Measurements from ENCODE around the gene TMEM209.
"Not testable (repeated sequence)": the region's sequence is repeated elsewhere in the genome, so short reads cannot be mapped to it uniquely, and the experiment has no call there.

The TMEM209 gene

GRCh38 chr7:130205084-130205947 is at the start of gene TMEM209:
Gene TMEM209 (minus strand): TSS chr7:130205406. CDS start chr7:130205375, 31 bp downstream.
- Mint-ChIP-seq H3K36me3 (peaks cover 22 to 24% of the 10 kb centered on the region in 2 donors), H3K4me3 (peak within 1 kb of the TSS; percentile 98 to 100), H3K27ac (peak within 1 kb of the TSS; percentile 99), H3K4me1 (peaks cover 9 to 20% of the 10 kb centered on the region in 2 donors), H3K27me3 (no peaks in the 10 kb centered on the region), H3K9me3 (no peaks in the 10 kb centered on the region)
- DNase-seq (peak; percentile 95), ATAC-seq (replicated peaks) (peak; percentile 97 to 98)

- ATAC-seq (replicated peaks) (no peak), DNase-seq (no peak)
- no peak overlapping the region for H3K27ac Mint-ChIP-seq
- H3K36me3 Mint-ChIP-seq: peaks cover 7 to 10% of the 10 kb centered on the region in 2 donors
- H3K27me3 Mint-ChIP-seq: peaks cover 6 to 14% of the 10 kb centered on the region in 2 donors
- no peaks in the 10 kb centered on the region for H3K4me1 Mint-ChIP-seq
- H3K9me3 Mint-ChIP-seq: peaks cover 15 to 25% of the 10 kb centered on the region in 2 donors
- no peak overlapping the region for H3K4me3 Mint-ChIP-seq
Measured at GRCh38 chr7:130254555-130254954, 49.3 kb upstream of the TMEM209 start.

- not testable (repeated sequence) for DNase-seq; H3K27ac Mint-ChIP-seq; H3K36me3 Mint-ChIP-seq; H3K4me1 Mint-ChIP-seq; H3K4me3 Mint-ChIP-seq; ATAC-seq (replicated peaks)
- peaks cover 6 to 10% of the 10 kb centered on the region in 2 donors for H3K27me3 Mint-ChIP-seq
- peaks cover 15 to 16% of the 10 kb centered on the region in 2 donors for H3K9me3 Mint-ChIP-seq
Measured at GRCh38 chr7:130249626-130250025, 44.4 kb upstream of the TMEM209 start.

GRCh38 chr7:130248842-130249241 is 43.6 kb upstream of the TMEM209 start:
- not testable (repeated sequence) for H3K4me1 Mint-ChIP-seq; H3K36me3 Mint-ChIP-seq; H3K4me3 Mint-ChIP-seq; DNase-seq; H3K27ac Mint-ChIP-seq; ATAC-seq (replicated peaks)
- Mint-ChIP-seq H3K9me3 (peaks cover 13 to 16% of the 10 kb centered on the region in 2 donors), H3K27me3 (peaks cover 10 to 13% of the 10 kb centered on the region in 2 donors)

GRCh38 chr7:130246491-130246890 is 41.3 kb upstream of the TMEM209 start:
- not testable (repeated sequence) for ATAC-seq (replicated peaks); H3K36me3 Mint-ChIP-seq; H3K27me3 Mint-ChIP-seq; DNase-seq; H3K9me3 Mint-ChIP-seq; H3K4me1 Mint-ChIP-seq; H3K4me3 Mint-ChIP-seq; H3K27ac Mint-ChIP-seq

- H3K4me1 Mint-ChIP-seq; H3K9me3 Mint-ChIP-seq; DNase-seq; H3K36me3 Mint-ChIP-seq; ATAC-seq (replicated peaks); H3K27me3 Mint-ChIP-seq; H3K27ac Mint-ChIP-seq; H3K4me3 Mint-ChIP-seq: not testable (repeated sequence)
Measured at GRCh38 chr7:130243486-130243885, 38.3 kb upstream of the TMEM209 start.

- H3K9me3 Mint-ChIP-seq: peaks cover 4 to 6% of the 10 kb centered on the region in 2 donors
Measured at GRCh38 chr7:130242198-130243014, 37.2 kb upstream of the TMEM209 start.

GRCh38 chr7:130240240-130240639 is 35.0 kb upstream of the TMEM209 start:
- peaks cover 0 to 5% of the 10 kb centered on the region in 2 donors for H3K4me1 Mint-ChIP-seq
- ATAC-seq (replicated peaks): no peak
- no peaks in the 10 kb centered on the region for H3K36me3 Mint-ChIP-seq
- H3K27ac Mint-ChIP-seq: no peak overlapping the region
- no peak for DNase-seq
- peaks cover 8 to 11% of the 10 kb centered on the region in 2 donors for H3K27me3 Mint-ChIP-seq
- H3K4me3 Mint-ChIP-seq: no peak overlapping the region
- peaks cover 0 to 3% of the 10 kb centered on the region in 2 donors for H3K9me3 Mint-ChIP-seq

More at GRCh38 chr7:130242198-130243014, 37.2 kb upstream of the TMEM209 start:
- Mint-ChIP-seq H3K27ac (no peak overlapping the region), H3K4me3 (no peak overlapping the region), H3K27me3 (peaks cover under 1 to 8% of the 10 kb centered on the region in 2 donors), H3K36me3 (no peaks in the 10 kb centered on the region), H3K4me1 (peaks cover 0 to 5% of the 10 kb centered on the region in 2 donors)
- DNase-seq (peak; percentile 19), ATAC-seq (replicated peaks) (peak; percentile 69 to 75)

GRCh38 chr7:130236361-130236760 is 31.2 kb upstream of the TMEM209 start:
- H3K4me3 Mint-ChIP-seq; ATAC-seq (replicated peaks); H3K9me3 Mint-ChIP-seq; H3K27ac Mint-ChIP-seq; DNase-seq; H3K4me1 Mint-ChIP-seq; H3K36me3 Mint-ChIP-seq: not testable (repeated sequence)
- H3K27me3 Mint-ChIP-seq: peaks cover 8 to 25% of the 10 kb centered on the region in 2 donors

- ATAC-seq (replicated peaks) (no peak), DNase-seq (no peak)
- Mint-ChIP-seq H3K27ac (no peak overlapping the region), H3K4me3 (no peak overlapping the region), H3K9me3 (peaks cover 2 to 3% of the 10 kb centered on the region in 2 donors), H3K4me1 (peaks cover 2 to 3% of the 10 kb centered on the region in 2 donors), H3K27me3 (peaks cover 8 to 31% of the 10 kb centered on the region in 2 donors), H3K36me3 (no peaks in the 10 kb centered on the region)
Measured at GRCh38 chr7:130234078-130234477, 28.9 kb upstream of the TMEM209 start.

GRCh38 chr7:130232209-130232608 is 27.0 kb upstream of the TMEM209 start:
- peaks cover 8 to 29% of the 10 kb centered on the region in 2 donors for H3K27me3 Mint-ChIP-seq
- H3K4me3 Mint-ChIP-seq: no peak overlapping the region
- H3K9me3 Mint-ChIP-seq: peaks cover 2 to 3% of the 10 kb centered on the region in 2 donors
- H3K27ac Mint-ChIP-seq: peak overlapping the region; percentile 25
- peaks cover 2 to 10% of the 10 kb centered on the region in 2 donors for H3K4me1 Mint-ChIP-seq
- ATAC-seq (replicated peaks) (no peak), DNase-seq (no peak)
- no peaks in the 10 kb centered on the region for H3K36me3 Mint-ChIP-seq

GRCh38 chr7:130231792-130232191 is 26.6 kb upstream of the TMEM209 start:
- H3K36me3 Mint-ChIP-seq: no peaks in the 10 kb centered on the region
- peak overlapping the region; percentile 25 for H3K27ac Mint-ChIP-seq
- peaks cover 8 to 25% of the 10 kb centered on the region in 2 donors for H3K27me3 Mint-ChIP-seq
- peaks cover 2 to 3% of the 10 kb centered on the region in 2 donors for H3K9me3 Mint-ChIP-seq
- DNase-seq (no peak), ATAC-seq (replicated peaks) (no peak)
- H3K4me3 Mint-ChIP-seq: no peak overlapping the region
- H3K4me1 Mint-ChIP-seq: peaks cover 2 to 10% of the 10 kb centered on the region in 2 donors

- H3K27ac Mint-ChIP-seq: not testable (repeated sequence)
Measured at GRCh38 chr7:130229981-130230380, 24.8 kb upstream of the TMEM209 start.

GRCh38 chr7:130228840-130229502 is 23.8 kb upstream of the TMEM209 start:
- peaks cover 2 to 3% of the 10 kb centered on the region in 2 donors for H3K9me3 Mint-ChIP-seq
- no peak overlapping the region for H3K27ac Mint-ChIP-seq
- H3K27me3 Mint-ChIP-seq: peaks cover 8 to 21% of the 10 kb centered on the region in 2 donors
- H3K4me1 Mint-ChIP-seq: peaks cover 2 to 12% of the 10 kb centered on the region in 2 donors
- ATAC-seq (replicated peaks): no peak
- H3K4me3 Mint-ChIP-seq: no peak overlapping the region
- DNase-seq: no peak
- peaks cover 0 to 2% of the 10 kb centered on the region in 2 donors for H3K36me3 Mint-ChIP-seq

More at GRCh38 chr7:130229981-130230380, 24.8 kb upstream of the TMEM209 start:
- not testable (repeated sequence) for ATAC-seq (replicated peaks); H3K36me3 Mint-ChIP-seq; H3K4me1 Mint-ChIP-seq; H3K4me3 Mint-ChIP-seq; DNase-seq; H3K9me3 Mint-ChIP-seq
- H3K27me3 Mint-ChIP-seq: peaks cover 8 to 21% of the 10 kb centered on the region in 2 donors

Data from stimulated activated naive B cell treated with anti-CD40 and anti-IgM and Interleukin-4, amounts not matched to agents 10 μg/mL and 1 μg/mL and 100 μg/mL, for 72 hours (primary cell).